GM19193 (cell line): ENCODE data around the gene PDIK1L.

Experiments used
- POLR2A ChIP-seq: IDR thresholded peaks from 4 replicates; pipeline ENCODE4 v1.6.1; 2011; ENCODE audit not compliant: insufficient read depth, insufficient read length; ENCODE audit errors: extremely low read depth

Gene PDIK1L

DNA sequence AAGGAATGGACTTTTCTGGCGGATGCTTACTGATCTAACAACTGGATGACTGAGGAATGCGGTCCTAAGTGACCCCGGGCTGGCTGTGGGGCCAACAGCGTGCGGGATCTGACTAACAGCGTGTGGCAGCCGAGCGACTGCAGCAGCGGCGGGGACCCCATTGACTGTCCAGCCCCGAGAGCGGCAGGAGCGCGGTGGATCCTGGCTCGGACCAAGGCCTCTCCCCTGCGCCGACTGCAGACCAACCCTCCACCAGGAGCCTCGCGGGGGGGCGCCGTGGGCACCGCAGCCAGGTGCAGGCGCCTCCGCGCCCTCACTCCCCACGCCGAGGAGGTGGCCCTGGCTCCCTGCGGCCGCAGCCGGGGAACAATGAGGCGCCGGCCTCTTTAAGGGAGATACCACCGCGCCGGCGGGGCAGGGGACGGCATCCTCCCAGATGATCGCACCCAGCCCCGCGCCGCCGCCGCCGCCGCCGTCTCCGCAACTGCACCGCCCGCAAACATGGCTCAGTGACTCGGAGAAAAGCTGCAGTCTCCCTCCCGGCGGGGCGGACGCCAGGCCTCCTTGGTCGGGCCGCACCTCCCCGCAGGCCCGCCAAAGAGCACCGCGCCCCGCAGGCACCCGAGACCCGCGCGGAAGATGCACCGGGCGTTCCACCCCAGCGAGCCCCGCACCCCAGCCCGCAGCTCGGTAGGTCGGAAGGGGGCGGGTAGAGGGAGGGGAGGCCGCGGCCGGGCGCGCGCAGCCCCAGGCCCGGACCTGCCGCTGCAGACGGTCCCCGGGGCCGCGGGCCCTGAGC is 694 bp upstream of the PDIK1L start:
- TF ChIP-seq POLR2A = peak; percentile 59

DNA sequence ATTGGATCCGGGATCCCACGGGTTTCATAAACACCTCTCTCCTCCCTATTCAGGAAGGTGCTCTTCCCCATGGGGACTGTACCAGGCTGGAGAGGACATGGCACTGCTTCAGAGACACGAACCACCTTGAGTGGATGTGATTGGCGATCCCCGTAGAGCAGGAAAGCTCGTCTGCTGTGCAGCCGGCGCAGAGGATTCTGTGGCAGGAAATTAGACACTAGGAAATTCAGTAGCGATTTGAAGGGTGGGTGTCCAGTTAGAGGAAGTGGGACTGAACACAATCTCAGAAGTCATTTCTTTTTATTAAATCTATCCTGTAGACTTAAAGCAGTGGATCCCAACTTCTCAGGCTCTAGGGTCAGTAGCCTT is 767 bp downstream of the PDIK1L start:
- TF ChIP-seq POLR2A = peak; percentile 27

DNA sequence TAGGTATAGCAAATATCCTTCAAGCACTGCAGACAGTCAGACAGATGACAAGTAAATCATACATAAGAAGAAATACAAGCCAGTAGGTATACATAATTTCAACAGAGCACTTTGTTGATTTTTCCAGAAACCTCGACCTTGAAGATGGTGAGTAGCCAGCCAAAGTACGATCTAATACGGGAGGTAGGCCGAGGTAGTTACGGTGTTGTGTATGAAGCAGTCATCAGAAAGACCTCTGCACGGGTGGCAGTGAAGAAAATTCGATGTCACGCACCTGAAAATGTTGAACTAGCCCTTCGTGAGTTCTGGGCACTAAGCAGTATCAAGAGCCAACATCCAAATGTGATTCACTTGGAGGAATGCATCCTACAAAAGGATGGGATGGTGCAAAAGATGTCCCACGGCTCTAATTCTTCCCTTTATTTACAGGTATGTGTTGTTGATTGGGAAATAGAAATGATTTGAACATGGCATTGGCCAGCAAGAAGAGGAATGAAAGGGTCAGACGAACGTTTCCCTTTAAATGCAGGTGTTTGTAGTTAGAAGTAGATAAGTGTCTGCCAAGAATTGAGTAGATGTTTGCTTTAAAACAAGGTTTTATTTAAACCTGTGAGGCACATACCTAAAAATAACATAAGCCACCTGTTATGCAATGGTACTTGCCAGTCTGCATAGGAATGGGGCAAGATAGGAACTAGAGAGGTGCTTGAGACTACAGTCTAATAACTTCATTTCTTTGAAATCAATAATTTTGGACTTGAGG is 2.7 kb downstream of the PDIK1L start:
- no peak for TF ChIP-seq POLR2A

DNA sequence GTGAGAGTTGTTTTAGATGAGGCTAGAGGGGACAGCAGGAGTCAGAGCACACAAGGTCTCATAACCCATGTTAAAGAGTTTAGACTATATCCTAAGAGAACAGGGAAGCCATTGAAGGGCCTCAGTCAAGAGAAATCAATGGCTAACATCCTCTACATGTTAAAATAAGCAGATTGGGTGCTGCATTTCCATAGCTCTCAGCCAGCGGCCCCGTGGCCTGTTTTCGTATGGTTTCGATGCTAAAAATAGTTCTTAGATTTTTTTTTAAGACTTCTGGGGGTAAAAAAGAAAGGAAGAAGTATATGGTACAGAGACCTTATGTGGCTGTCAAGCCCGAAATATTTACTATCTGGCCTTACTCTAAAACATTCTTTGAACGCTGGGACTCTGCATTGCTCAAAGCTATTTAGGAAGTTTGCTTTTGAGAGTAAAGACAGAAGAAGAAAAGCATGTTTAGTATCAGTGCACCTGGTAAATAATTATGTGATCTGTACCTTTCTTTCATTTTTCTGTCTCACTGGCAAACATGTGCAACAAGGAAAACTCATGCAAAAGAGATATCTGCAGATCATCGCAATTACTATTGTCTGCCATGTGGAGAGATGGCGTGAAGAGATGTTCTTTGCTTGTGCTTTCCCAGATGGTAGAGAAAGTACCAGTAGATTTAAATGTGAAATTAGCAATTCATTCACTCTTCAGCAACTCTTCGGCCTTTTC is 8.4 kb downstream of the PDIK1L start:
- TF ChIP-seq POLR2A = no peak

DNA sequence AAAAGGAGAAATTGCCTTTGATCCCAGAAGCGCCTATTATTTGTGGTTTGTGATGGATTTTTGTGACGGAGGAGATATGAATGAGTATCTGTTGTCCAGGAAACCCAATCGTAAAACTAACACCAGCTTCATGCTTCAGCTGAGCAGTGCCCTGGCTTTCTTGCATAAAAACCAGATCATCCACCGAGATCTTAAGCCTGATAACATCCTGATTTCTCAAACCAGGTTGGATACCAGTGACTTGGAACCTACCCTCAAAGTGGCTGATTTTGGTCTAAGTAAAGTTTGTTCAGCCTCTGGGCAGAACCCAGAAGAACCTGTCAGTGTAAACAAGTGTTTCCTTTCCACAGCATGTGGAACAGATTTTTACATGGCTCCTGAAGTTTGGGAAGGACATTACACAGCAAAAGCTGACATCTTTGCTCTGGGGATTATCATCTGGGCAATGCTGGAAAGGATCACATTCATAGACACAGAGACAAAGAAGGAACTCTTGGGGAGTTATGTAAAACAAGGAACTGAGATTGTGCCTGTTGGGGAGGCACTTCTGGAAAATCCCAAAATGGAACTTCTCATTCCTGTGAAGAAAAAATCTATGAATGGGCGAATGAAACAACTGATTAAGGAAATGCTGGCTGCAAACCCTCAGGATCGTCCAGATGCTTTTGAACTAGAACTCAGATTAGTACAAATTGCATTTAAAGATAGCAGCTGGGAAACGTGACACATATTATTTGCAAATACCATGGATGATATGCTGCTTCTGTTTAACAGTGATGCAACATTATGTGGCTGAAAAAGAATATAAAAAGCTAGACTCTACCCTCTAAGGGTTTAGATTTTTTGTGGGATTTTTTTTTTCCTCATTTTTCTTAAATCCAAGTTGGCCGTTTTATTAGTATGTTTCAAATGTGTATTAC is 10.5 kb downstream of the PDIK1L start:
- no peak for TF ChIP-seq POLR2A

DNA sequence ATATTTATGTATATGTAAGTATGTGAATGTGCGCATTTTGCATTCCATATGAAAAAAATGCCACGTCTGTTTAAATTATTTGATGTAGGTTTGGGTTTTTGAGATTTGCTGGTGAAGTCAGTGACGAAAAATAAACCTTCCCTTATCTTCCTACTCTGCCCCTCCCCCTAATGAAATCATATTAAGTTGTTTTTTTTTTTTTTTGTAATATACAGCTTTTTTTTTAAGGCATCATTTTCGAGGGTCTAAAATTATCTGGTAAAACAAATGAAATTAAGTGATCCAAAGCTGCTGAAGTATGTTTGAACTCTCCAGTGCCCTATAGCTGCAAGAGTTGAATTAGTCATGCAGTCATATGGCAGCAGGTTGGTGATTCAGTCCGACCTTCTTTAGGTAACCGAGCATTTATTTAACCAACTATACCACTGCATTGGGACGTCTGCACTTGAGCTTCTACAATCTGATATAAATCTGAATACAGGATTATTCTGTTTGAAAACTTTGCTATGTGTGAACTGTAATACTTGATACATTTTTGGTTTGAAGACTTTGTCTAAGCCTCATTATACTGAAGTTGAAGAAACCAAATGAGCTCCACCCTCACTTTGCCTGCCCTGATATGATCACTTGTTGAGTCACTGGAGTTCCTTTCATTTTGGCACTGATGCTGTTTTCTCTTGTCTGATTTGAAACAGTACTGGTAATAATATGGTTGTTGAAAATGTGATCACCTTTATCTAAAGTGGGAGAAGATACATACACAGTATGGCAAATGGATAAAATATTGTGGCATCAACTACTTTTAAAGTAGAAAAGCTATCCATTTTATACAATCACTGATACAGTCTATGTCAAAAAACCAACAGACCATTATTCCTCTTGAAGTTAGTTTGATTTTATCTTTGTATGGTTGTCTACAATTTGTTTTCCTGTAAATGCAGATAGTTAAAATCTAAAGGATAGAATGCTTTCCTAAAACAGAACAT is 11.7 kb downstream of the PDIK1L start:
- TF ChIP-seq POLR2A = no peak

DNA sequence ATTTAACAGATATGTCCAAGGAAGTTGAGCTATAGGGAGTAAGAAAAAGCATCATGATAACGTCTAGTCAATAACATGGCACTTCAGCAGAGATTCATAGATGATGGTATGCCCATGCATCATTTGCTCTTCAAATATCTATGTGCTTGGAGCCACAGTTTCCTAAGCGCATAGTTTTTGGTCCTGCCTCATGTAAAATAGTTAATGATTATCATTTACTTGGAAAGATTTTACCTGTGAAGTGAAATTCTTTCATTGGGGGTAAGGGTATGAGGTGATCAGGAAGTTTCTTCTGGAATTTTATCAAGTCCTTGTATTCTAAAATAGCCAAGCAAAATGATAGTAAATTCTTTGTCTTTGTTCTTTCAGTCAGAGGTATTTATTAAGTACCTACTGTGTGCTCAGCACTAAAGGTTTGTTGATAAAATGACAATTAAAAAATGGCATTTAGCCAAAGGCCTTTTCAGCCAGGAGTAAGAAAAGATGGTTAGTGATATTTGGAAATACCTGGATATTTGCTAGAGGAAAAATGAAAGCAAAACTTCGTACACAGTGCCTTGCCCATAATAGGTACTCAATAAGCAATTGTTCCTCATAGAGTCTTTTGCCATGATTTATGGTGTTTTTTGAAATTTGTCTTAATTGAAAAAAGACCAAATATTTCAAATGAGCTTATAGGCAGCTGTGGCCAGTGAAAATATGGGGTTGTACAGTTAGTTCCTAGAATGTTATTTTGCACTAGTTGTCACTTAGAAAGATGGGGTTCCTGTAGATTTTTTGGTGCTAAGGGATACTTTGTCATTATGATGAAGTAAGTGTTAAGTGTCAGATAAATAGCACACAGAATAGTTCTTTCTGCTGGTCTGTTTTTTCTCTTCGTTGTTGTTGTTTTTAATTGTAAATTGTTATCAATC is 13.1 kb downstream of the PDIK1L start:
- TF ChIP-seq POLR2A = no peak

DNA sequence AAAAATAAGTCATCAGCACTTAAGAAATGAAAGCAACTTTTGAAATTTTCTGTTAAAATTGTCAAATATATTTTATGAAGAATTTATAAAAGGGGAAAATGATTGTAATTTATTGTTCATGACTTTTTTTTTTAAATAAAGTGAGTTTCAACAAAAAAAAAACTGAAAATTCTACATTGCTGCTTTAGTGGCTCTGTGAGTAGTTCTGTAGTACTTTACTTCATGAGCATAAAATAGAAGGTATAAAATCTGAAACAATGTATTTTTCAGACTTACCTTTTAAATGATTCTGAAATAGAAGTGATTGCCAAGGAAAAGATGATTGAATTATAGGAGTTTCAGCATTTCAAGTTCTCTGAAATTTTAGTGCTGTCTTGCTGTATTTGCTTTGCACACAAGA is 13.8 kb downstream of the PDIK1L start:
- TF ChIP-seq POLR2A = no peak

DNA sequence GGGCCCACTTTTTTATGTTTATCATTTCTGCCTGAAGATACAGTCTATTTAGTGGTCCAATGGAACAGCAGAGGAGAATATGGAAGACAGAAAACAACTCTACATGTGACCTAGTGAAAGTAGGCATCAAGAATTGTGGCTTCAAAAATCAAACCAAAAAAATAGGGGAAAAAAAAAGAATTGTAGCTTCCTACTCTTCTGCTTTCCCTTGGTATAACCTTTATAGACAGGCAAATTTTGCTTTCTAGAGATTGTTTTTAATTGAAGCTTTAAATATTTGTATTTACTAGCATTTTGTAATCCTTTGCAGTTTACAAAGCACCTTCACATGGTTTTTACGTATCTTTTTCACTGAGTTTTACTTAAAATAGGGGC is 14.3 kb downstream of the PDIK1L start:
- no peak for TF ChIP-seq POLR2A

DNA sequence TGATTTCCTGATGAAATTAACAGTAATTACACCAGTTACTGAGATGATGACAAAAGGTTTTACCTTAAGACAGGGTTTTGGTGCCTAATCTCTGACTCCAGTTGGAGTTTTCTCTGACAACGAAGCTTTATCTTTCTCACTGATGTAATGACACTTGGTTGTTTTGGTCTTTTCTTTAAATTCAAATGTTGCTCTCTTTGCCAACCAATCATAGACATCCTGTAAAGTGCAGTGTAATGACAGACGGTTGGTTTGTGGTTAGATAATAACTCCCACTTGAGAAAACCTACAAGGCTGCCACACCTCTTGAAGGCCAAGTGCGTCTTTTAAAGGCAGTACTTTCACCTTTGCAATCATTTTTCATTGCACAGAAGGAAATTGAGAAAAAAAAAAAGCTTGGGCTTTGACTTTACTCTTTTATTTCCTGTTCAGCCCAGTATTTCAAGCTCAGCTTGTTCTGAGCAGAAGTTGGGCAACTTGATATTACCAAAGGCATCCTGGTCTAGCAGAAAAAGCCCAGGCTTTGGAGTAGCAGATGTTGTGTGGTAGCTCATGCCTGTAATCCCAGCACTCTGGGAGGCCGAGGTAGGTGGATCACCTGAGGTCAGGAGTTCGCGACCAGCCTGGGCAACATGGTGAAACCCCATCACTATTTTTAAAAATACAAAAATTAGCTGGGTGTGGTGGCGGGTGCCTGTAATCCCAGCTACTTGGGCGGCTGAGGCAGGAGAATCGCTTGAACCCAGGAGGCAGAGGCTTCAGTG is 14.9 kb downstream of the PDIK1L start:
- TF ChIP-seq POLR2A = no peak

DNA sequence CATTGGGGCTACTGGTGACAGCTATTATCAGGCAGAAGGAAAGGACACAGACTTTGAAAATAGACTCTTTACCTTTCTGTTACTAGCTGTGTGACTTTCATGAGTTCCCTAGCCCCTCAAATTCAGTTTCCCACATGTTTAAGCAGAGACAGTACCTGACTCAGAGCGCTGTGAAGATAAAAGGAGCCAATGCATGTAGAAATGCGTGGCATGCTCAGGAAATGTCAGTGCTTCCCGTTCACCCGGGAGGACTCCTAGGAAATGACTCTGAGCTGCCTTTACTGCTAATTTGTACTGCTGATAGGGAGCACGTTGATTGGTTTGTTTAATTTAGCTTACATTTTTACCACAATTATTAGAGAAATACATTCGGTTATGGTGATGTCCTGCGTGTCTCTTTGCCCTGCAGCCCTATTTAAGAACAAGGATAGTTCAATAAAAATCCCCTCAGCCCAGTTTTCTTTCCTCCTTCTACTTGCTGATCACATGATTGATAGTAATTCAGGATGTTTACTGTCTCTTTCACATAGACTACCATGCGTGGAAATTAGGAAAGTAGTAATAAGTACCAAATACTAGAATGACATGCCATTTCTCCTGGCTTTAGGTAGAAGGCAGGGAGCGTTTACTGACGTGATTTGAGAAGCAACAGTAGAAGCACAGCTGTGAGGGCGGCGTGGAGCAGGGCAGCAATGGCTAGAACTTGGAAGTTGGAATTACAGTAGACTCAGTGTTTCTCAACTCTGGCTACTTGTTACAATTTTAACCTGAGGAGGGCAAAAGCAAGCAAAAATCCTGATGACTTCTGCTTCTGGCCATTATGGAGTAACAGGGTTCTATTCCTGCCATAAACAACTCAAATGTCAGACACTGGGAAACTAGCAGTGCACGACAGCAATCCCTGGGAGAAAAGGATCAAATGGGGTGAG is 15.9 kb downstream of the PDIK1L start:
- TF ChIP-seq POLR2A = no peak
